Measurements from ENCODE around the gene LRRTM1.

LRRTM1 gene

GRCh38 chr2:80303909-80304837, at the start of gene LRRTM1:
Gene LRRTM1, minus strand, starts transcription at chr2:80304752. Its CDS starts 933 bp downstream, at chr2:80303819.
- DNase-seq: no peak

GRCh38 chr2:80351231-80351630, 46.7 kb upstream of the LRRTM1 start:
- DNase-seq: no peak

DNA sequence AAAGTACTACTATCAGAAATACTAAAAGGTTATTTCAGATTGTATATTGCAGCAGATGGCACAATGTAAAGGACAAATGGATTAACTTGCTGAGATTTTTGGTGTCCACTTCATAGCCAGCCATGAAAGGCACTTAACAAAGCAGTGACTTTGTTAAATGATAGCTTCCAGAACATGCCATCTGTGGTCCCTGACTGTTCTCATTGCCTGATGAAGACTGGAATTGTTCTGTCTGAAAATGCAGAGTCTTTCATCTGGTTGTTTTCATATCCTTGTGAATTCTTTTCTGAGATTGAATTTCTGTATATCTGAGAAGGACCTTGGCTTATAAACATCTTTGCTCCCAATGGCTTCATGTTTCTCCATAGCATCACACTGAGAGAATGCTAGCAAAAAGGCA, 44.4 kb upstream of the LRRTM1 start:
- DNase-seq: no peak

- DNase-seq: no peak
Observed at GRCh38 chr2:80348078-80348477, 43.5 kb upstream of the LRRTM1 start.

GRCh38 chr2:80340022-80340421, 35.5 kb upstream of the LRRTM1 start:
- DNase-seq: no peak

DNA sequence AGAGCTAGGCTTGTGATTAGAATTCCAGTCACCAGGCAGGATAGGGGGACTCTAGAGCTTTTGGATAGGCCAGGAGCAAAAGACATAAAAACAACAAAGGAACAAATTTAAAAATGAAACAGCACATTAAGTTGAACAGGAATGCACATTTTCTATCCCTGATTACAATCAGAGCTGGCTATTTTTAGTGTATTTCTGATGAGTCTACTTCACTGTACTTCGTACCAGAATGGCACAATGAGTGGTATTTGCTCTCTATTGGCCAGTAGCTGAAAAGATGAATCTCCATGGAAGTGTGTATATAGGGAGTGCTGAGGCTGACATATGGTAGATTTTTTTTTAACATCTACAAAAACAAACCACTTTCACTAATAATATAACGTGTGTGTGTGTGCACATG, 34.2 kb upstream of the LRRTM1 start:
- no peak for DNase-seq

GRCh38 chr2:80335411-80335810, 30.9 kb upstream of the LRRTM1 start:
- DNase-seq: no peak

- DNase-seq: no peak
Observed at GRCh38 chr2:80333886-80334285, 29.3 kb upstream of the LRRTM1 start.

DNA sequence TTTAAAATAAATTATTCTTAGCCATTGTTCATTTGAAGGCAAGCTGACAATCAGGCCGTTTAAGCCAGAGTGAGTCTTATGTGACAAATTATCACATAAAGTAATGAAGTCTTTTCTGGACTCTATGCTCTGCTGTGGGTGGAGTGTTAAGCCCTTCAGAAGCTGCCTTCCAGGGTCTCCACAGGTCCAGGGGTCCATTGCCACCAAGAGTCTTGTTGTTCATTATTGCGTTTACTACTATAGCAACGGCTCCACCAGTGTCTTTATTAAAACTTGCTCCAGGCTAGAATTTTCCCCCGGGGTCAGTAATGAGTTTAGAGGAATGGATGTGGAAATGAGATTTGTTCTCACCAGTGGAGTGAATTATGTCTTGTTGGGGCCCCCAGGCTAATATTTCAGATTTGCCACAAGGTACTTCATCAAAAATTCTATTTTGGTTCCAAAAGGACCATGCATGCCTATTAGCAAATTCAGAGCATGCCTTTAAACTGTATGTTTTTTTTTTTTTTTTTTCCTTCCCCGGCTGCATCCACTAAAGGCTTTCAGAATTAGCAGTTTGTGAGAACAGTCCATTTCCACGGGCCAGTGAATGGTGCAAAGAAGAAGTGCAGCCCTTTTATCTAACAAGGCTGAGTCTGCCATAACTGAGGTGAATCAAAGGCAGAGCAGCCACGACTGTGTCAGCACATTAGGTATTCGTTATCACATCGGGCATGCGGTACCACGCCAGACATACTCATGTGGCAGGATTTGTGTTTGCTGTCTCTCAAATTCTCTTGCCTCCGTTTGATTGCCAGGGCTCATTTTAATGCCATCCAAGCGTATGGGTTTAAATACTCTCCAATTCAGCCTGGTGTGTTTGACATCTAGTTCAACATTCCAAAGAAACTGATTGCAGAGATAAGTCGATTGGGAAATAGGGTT, 26.2 kb upstream of the LRRTM1 start:
- no peak for DNase-seq

- DNase-seq: no peak
Observed at GRCh38 chr2:80329491-80329890, 24.9 kb upstream of the LRRTM1 start.

DNA sequence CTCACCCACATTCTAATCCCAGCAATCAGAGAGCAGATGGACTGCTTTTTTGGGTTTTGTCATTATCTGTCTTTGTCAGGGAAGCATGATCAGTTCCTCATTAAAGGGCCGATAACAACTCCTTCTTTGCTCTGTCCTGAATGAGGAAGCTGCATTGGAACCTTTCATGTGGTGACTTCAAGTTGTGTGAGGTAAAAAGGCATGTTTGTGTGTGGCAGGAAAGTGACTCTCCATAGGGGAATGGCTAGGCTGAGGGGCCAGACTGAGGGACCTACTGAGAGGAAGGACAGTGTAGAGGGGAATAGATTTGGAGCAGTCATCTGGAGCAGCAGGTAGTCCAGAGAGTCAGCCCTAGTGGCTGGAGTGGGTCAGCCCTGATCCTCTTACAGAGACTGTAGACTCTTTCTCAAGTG, 23.6 kb upstream of the LRRTM1 start:
- DNase-seq: no peak

DNA sequence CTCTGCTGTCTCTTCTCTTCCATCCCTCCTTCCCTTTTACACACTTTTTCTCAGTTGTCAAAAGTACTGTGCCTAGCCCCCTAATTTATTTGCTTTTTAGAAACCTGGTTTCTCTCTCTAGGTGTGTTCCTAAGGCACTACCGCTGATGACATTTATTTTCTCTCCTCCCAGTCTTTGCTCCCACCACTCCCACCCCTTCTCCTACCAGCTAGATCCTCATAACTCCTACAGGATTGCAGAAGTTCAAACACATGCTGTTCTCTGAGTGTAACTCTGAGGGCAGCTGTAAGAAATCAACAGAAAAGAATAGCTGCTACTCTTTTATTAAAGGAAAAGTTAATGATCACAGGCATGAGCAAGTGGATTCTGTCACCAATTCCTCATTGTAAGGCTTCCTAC, 22.3 kb upstream of the LRRTM1 start:
- DNase-seq: no peak

DNA sequence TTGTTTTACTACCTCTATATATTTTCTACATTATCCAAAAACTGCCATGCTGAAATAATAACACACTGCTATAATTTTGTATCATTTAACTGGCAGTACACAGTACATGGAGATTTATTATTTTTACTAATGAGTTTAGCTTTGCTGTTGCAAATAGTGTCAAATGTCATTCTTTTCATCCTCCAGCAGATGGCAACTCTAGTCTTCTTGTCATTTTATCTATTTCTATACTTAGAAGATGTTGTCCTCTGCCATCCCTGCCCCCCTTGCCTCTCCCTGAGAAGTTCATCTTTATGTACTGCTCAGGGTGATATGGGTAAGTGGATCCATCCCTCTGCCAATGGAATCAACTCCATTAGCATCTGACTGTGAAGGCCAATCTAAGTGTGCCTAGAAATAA, 21.7 kb upstream of the LRRTM1 start:
- no peak for DNase-seq

- no peak for DNase-seq
Observed at GRCh38 chr2:80324525-80324924, 20.0 kb upstream of the LRRTM1 start.

DNA sequence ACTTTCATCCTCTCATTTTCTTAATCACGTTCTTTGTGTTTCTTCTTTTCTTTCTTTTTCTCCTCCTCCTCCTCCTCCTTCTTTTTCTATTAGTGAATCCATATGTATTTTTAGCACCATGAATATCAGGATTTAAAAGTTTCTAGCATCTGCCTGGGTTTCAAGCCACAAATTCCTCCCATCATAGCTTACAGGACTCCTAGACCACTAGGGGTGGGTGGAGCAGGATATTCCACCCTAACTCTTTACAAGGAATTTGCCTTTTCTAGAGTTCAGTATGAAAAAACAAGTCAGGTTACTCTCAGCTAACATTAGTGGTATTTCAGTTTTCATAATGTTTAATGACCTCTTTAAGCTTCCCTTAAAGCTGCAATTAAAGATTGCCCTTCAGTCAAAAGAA, 19.1 kb upstream of the LRRTM1 start:
- DNase-seq: no peak

- no peak for DNase-seq
Observed at GRCh38 chr2:80322958-80323357, 18.4 kb upstream of the LRRTM1 start.

GRCh38 chr2:80322311-80322920, 17.9 kb upstream of the LRRTM1 start:
- DNase-seq: no peak

DNA sequence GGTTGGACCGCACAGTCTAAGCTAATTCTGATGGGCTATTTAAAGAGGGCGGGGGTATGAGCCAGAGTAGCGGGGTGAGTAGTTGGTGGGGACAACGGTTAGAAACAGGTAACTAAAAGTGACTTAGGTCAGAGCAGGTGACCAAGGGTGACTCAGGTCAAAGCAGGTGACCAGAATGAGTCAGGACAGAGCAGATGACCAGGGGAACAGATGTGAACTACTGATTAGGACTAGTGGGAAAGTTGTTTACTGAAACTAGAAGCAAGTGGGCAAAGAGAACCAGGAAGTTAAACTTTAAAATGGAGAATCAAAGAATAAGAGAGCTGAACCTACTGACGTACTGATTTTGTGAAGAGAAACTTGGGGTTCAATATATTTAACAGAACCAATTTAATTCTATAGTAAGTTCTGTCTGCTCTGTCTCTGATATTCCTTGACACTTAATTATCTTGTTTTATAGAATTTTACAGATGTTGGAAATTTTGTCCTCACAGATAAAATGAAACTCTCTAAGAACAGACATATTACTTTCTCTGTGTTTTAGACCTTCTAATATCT, 7.8 kb upstream of the LRRTM1 start:
- DNase-seq: no peak

DNA sequence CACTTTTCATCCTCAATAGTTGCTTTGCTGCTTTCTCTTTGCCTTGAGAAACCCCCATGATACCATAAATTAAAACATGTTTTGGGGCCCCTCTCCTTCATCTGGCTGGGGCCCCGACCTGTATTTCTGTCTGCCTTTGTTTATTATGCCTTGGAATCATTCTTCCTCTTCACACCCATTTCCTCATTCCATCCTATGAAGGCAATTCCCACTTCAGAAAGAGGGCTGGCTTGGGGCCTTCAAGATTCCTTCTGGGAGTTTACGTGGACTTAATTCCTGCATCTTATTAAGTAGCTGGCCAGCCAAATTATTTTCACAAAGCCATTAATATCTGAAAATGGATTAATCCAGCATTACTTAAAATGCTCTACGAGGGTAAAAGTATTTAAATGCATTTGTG, 6.8 kb upstream of the LRRTM1 start:
- DNase-seq: no peak

- no peak for DNase-seq
Observed at GRCh38 chr2:80303006-80303908, 1.3 kb downstream of the LRRTM1 start.

GRCh38 chr2:80302314-80303005, 2.1 kb downstream of the LRRTM1 start:
- no peak for DNase-seq
